Lower leg skin (tissue), 4 donors: ENCODE results near the gene MAFB. TPM values are rescaled to one million over a fixed set of nuclear protein-coding genes. Genes with fewer than 3 reads are reported as not detected.
"Not testable (repeated sequence)": the region's sequence is repeated elsewhere in the genome, so short reads cannot be mapped to it uniquely, and the experiment has no call there.

Experiments used
- DNase-seq, 2 donors: peaks; one replicate each; pipeline ENCODE4 v3.0.0-alpha.2; 2019; ENCODE audit warnings: low spot score in 2 of 2
- H3K4me3 ChIP-seq: fragments of 200-600 bp; sonication (generic); 2 replicates; pipeline ENCODE4 v1.5.1; 2017; ENCODE audit warnings: mild to moderate bottlenecking, low read depth; ENCODE audit not compliant: poor library complexity, severe bottlenecking
- POLR2A ChIP-seq, 2 donors: fragments of 450-650 bp; IDR thresholded peaks; one replicate each; pipeline ENCODE4 v1.6.1; 2016 to 2017; ENCODE audit warnings: antibody characterized with exemption in 2 of 2, mild to moderate bottlenecking in 1 of 2, moderate library complexity in 1 of 2
- WGBS, 2 donors: methylation state at CpG; one replicate each; pipeline ENCODE4 v1.1.5; 2018; 5-methylcytosine and 5-hydroxymethylcytosine counted together
- intact Hi-C: fragments of 100-400 bp; cut with DNase I; formaldehyde crosslinking; loops from one replicate; pipeline ENCODE4 v1.15.0; 2023; ENCODE audit warnings: low total_unique reads
- total RNA-seq, 4 donors: library from RNA; depleted of rRNA; stranded (reverse); fragments of >200 nt; gene quantifications; one replicate each; pipeline ENCODE4 v1.1.0, GENCODE V29; 2016
- TF ChIP-seq, protein P1 (sequence below), 3 donors: fragments of 450-650 bp; IDR thresholded peaks; one replicate each; pipeline ENCODE4 v1.5.1; 2016; ENCODE audit warnings: antibody characterized with exemption in 3 of 3, mild to moderate bottlenecking in 3 of 3, moderate library complexity in 2 of 3

MAFB gene
- total RNA-seq = 10 to 100 TPM; 40.4 to 96.8 (median 60.8) TPM

DNA sequence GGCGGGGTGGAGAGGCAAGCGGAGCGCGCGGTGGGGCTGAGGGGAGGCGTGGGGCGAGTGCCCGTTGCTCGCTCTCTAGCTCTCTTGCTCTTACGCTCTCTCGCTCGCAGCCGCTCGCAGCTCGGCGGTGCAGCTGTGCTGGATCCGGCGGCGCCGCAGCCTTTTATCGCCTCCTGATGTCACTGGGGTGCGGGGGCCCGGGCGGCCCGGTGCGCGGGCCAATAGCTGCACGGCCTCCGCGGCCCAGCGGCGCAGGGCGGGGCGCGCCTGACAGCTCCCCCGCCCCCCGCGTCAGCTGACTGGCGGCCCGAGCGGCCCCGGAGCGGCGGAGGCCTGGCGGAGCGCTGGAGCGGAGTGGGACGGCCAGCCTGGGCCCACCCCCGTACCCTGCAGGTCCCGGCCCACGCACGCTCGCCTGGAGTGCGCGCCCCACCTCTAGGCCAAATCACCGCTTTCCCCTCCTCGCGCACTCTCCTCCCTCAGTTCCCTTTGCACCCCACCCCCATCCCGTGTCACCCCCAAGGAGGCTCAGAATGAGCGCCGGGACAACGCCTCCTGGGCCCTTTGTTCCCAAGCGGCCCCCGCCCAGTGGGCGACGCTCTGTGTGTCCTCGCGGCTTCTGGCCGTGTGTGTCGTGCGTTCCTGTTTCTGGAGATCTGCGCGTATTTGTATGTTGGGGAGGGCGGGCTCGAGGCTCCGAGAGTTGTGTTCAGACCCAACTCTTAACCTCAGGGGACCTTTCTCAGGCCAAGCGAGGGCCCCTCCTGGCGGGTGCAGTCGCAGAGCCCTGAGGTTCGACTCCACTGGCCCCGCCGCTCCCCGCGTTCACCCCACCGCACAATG lies at the start of gene MAFB:
Gene MAFB (minus strand): TSS at position 137 of the 843 bp plus-strand sequence. CDS start 386 bp downstream, outside the sequence.
- H3K4me3 ChIP-seq = peak within 1 kb of the TSS; percentile 67
- peak; percentile 94 to 98 for DNase-seq
- 0 to 1% methylated on average over 21 to 49 of the region's 85 CpGs for WGBS, 2 donors
- TF ChIP-seq, protein P1, sequence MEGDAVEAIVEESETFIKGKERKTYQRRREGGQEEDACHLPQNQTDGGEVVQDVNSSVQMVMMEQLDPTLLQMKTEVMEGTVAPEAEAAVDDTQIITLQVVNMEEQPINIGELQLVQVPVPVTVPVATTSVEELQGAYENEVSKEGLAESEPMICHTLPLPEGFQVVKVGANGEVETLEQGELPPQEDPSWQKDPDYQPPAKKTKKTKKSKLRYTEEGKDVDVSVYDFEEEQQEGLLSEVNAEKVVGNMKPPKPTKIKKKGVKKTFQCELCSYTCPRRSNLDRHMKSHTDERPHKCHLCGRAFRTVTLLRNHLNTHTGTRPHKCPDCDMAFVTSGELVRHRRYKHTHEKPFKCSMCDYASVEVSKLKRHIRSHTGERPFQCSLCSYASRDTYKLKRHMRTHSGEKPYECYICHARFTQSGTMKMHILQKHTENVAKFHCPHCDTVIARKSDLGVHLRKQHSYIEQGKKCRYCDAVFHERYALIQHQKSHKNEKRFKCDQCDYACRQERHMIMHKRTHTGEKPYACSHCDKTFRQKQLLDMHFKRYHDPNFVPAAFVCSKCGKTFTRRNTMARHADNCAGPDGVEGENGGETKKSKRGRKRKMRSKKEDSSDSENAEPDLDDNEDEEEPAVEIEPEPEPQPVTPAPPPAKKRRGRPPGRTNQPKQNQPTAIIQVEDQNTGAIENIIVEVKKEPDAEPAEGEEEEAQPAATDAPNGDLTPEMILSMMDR (IDR thresholded peaks at IDR 0.05) = no peak
- TF ChIP-seq POLR2A (IDR thresholded peaks at IDR 0.05) = peak in 1 of 2 donors; percentile 97
- intact Hi-C loops = loop anchor here (10.0 kb wide), 1 partner anchor 435 kb away; no protein-coding TSS in a partner anchor

DNA sequence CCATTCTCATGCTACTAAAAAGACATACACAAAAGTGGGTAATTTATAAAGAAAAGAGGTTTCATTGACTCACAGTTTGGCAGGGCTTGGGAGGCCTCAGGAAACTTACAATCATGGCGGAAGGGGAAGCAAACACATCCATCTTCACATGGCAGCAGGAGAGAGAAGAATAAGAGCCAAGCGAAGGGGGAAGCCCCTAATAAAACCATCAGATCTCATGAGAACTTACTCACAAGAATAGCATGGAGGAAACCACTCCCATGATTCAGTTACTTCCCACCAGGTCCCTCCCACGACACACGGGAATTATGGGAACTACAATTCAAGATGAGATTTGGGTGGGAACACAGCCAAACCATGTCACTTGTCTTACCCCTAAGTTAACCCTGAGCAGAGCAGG lies 47.4 kb upstream of the MAFB start:
- intact Hi-C loops, H3K4me3 ChIP-seq, DNase-seq: not testable (repeated sequence)
- WGBS, 2 donors = 75 to 84% methylated on average over 4 of the region's 4 CpGs

DNA sequence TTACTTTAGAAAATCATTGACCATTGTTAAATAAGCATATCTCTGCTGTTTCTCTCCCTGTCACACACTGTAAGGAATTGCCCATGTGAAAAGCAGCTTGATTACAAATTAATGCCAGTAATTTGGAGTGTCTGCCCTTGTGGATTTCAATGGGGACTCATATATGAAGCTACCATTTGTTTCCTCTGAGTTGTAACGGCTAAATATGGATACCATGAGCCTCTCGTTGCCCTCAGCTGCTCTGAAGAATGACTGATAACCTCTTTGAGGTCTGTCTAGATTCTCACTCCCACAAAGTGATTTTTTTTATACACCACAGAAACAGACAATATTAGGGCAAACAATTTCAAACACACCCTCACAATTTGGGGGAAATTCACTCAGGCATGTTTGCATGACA lies 40.0 kb upstream of the MAFB start:
- H3K4me3 ChIP-seq = no peak overlapping the region
- intact Hi-C loops = no loop called here
- DNase-seq = no peak
- TF ChIP-seq, protein P1 (IDR thresholded peaks at IDR 0.05) = no peak
- TF ChIP-seq POLR2A (IDR thresholded peaks at IDR 0.05) = no peak
- WGBS, 2 donors = 67 to 78% methylated on average over 2 of the region's 2 CpGs

DNA sequence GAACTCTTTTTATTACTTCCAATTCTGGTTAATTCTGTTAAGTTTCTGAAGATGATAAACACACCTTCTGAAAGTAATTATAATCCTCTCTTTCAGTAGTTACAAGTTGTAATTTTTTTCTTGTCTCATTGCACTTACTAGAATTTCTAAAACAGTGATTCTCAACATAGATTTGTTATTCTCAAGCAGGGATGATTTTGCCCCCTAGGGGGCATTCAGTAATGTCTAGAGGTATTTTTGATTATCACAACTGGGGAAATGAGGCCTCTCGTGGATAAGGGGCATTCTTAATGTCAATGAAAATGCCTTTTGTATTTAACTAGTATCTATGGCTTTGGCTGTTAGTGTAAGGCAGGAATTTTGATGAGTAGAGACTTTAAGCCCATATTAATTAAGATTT lies 39.4 kb upstream of the MAFB start:
- DNase-seq = no peak
- H3K4me3 ChIP-seq = no peak overlapping the region
- intact Hi-C loops = no loop called here
- TF ChIP-seq, protein P1 (IDR thresholded peaks at IDR 0.05) = no peak
- no peak for TF ChIP-seq POLR2A (IDR thresholded peaks at IDR 0.05)
- 39 to 52% methylated on average over 1 of the region's 1 CpG for WGBS, 2 donors

DNA sequence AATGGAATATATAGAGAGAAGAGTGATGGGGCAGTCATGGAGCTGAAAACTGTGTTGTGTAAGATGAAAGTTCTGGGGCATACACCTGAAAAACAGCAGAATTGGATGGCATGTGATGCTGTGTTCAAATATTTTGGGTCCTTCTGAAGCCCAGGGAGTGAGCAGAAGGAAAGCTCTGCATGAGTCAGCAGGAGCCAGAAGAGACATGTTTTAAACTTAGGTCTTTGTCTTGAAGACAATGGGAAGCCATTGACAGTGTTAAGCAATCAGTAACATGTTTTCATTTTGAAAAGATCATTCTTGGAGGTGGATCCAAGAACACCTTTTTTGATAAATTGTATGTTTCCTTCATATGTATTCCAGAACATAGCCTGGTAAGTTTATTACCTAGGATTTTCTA lies 38.9 kb upstream of the MAFB start:
- intact Hi-C loops = no loop called here

DNA sequence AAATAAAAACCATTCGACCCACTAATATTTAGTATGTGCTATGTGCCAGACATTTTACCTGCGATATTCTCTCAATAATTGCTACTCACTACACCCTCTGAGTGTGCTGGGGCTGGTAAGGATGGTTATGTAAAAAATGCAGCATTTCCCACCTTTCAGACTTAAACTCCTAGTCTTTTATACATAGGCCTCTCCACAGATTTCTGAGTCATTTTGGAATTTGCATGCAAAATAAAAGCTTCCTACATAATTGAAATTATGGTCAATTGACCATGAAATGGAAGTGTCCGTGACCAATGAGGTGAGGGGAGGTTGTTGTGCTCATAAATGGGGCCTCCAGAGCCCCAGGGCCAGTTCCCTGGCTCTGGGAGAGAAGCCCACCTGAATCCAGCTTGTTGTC lies 37.7 kb upstream of the MAFB start:
- H3K4me3 ChIP-seq = no peak overlapping the region
- TF ChIP-seq, protein P1 (IDR thresholded peaks at IDR 0.05) = no peak
- TF ChIP-seq POLR2A (IDR thresholded peaks at IDR 0.05) = no peak
- 72 to 92% methylated on average over 3 of the region's 3 CpGs for WGBS, 2 donors
- DNase-seq = no peak
- intact Hi-C loops = no loop called here

More for the DNA sequence above, 38.9 kb upstream of the MAFB start:
- no peak for DNase-seq
- no peak overlapping the region for H3K4me3 ChIP-seq
- TF ChIP-seq, protein P1 (IDR thresholded peaks at IDR 0.05) = no peak
- TF ChIP-seq POLR2A (IDR thresholded peaks at IDR 0.05) = no peak
